ENCODE results near the gene PTGR3. TPM values are rescaled to one million over a fixed set of nuclear protein-coding genes. Genes with fewer than 3 reads are reported as not detected.
A peak's percentile ranks its signal among the peaks of the same experiment; 100 is the strongest.

Gene PTGR3
- total and polyA plus RNA-seq, 2 experiments from 2014 or later, result 24.4 to 25.7 TPM

DNA sequence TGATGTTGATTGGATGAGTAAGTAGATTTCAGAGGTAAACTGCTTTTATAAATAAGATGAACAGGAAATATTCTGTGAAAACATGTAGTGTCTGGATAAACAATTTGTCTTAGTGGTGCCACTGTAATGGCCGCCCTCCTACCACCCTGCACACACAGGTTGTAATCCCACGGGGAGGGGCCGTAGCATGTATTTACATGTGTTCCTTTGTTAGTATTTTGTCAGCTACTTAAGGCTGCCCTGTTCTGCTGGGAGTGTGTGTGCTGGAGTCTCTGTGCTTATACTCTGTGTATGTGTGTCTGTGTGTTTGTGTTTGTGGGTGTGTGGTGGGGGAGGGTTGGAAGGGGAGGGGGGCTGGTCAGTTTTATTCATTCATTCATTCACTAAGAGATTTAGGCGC lies 6.7 kb upstream of the PTGR3 start:
- H3K9me2 ChIP-seq (replicated peaks; ENCODE audit: insufficient read depth), result no peaks in the 10 kb centered on the region
- H2AFZ ChIP-seq, result no peak overlapping the region
- H3K27me3 ChIP-seq, result no peaks in the 10 kb centered on the region
- H3K4me3 ChIP-seq, result no peak overlapping the region
- H3K27ac ChIP-seq, result peak overlapping the region; percentile 86
- no peaks in the 10 kb centered on the region for H3K9me3 ChIP-seq (ENCODE audit: low read depth)
- H3K4me2 ChIP-seq, result peak overlapping the region; percentile 84
- no peaks in the 10 kb centered on the region for H3K36me3 ChIP-seq (replicated peaks; ENCODE audit: insufficient read depth, low read depth)
- DNase-seq (ENCODE audit: low spot score), result no peak
- TF ChIP-seq EZH2phosphoT487 (IDR thresholded peaks at IDR 0.05; ENCODE audit: low read depth, severe bottlenecking, unreplicated experiment), result no peak
- peaks cover 70% of the 10 kb centered on the region for H3K4me1 ChIP-seq (ENCODE audit: insufficient read depth)
- WGBS (ENCODE audit: low lambda C conversion rate, missing lambda C conversion rate), result 72% methylated on average over 4 of the region's 4 CpGs
- H4K20me1 ChIP-seq (ENCODE audit: insufficient read depth, poor library complexity, severe bottlenecking), result no peaks in the 10 kb centered on the region
- peaks cover 94% of the 10 kb centered on the region for H3K79me2 ChIP-seq

DNA sequence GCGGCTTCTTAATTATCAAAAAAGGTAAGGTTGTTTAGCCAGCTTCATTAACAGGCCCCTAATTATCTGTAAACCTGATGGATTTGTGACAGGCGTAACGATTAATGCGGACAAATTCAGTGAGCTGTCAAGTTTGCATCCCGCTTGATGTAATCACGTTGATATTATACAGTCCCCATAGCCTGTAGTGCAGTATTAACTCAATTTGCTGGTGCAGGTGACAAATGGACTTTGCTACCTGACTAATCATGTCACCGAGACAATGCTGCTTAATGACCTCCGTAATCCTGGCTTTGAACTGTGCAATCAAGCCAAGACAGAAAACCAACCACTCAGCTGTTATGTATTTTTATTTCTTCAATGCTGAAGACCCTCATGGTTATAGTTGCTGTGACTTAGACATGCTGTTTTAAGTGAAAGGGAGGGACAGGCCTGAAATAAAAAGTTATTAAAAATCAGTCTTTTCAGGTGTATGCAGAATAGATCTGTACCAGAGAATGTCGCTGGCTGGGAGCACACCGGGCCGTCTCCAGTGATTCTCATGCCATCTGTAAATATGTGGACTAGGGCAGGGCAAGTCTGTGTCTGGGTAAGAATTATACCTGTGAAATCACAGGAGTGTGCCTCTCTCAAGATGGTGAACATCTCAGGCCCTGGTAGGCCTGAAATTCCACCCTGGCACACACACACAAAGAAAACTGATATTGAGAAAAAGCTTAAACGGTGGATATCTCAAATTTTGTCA lies 6.0 kb upstream of the PTGR3 start:
- H3K4me2 ChIP-seq, result peak overlapping the region; percentile 84
- peaks cover 86% of the 10 kb centered on the region for H3K79me2 ChIP-seq
- no peaks in the 10 kb centered on the region for H3K9me3 ChIP-seq (ENCODE audit: low read depth)
- no peak overlapping the region for H3K4me3 ChIP-seq
- no peaks in the 10 kb centered on the region for H3K27me3 ChIP-seq
- WGBS (ENCODE audit: low lambda C conversion rate, missing lambda C conversion rate), result 63% methylated on average over 12 of the region's 12 CpGs
- no peaks in the 10 kb centered on the region for H3K9me2 ChIP-seq (replicated peaks; ENCODE audit: insufficient read depth)
- DNase-seq (ENCODE audit: low spot score), result peak; percentile 60
- H4K20me1 ChIP-seq (ENCODE audit: insufficient read depth, poor library complexity, severe bottlenecking), result no peaks in the 10 kb centered on the region
- H3K36me3 ChIP-seq (replicated peaks; ENCODE audit: insufficient read depth, low read depth), result no peaks in the 10 kb centered on the region
- H3K4me1 ChIP-seq (ENCODE audit: insufficient read depth), result peaks cover 67% of the 10 kb centered on the region
- no peak overlapping the region for H2AFZ ChIP-seq
- TF ChIP-seq EZH2 (IDR thresholded peaks at IDR 0.05; ENCODE audit: borderline replicate concordance) (no peak), EZH2phosphoT487 (IDR thresholded peaks at IDR 0.05; ENCODE audit: low read depth, severe bottlenecking, unreplicated experiment) (no peak), CTCF (IDR thresholded peaks at IDR 0.05; ENCODE audit: poor library complexity) (no peak)
- peak overlapping the region; percentile 86 for H3K27ac ChIP-seq

DNA sequence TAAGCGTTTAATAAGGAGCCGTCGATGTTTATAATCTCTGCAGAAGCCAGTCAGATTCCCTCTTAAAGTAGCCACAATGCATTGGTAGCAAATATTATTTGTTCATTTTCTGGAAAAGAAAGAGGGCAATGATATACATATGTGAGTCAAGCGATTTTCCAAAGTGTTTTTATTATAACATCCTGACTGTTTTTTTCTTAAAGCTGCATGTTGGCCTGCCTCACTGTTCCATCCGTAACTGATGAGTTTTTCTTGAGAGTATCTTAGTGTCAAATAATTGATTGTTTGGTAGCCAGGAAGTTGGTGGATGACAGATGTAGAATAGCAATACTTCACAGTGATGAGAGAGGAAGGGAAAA lies 5.4 kb upstream of the PTGR3 start:
- no peak overlapping the region for H2AFZ ChIP-seq
- H3K4me3 ChIP-seq, result no peak overlapping the region
- no peaks in the 10 kb centered on the region for H3K36me3 ChIP-seq (replicated peaks; ENCODE audit: insufficient read depth, low read depth)
- H3K27ac ChIP-seq, result peak overlapping the region; percentile 86
- H3K9me2 ChIP-seq (replicated peaks; ENCODE audit: insufficient read depth), result no peaks in the 10 kb centered on the region
- no peak for TF ChIP-seq CTCF (IDR thresholded peaks at IDR 0.05; ENCODE audit: poor library complexity)
- TF ChIP-seq EZH2phosphoT487 (IDR thresholded peaks at IDR 0.05; ENCODE audit: low read depth, severe bottlenecking, unreplicated experiment), result no peak
- no peak for TF ChIP-seq EZH2 (IDR thresholded peaks at IDR 0.05; ENCODE audit: borderline replicate concordance)
- no peaks in the 10 kb centered on the region for H3K27me3 ChIP-seq
- WGBS (ENCODE audit: low lambda C conversion rate, missing lambda C conversion rate), result 56% methylated on average over 5 of the region's 5 CpGs
- H3K9me3 ChIP-seq (ENCODE audit: low read depth), result no peaks in the 10 kb centered on the region
- no peaks in the 10 kb centered on the region for H4K20me1 ChIP-seq (ENCODE audit: insufficient read depth, poor library complexity, severe bottlenecking)
- H3K4me2 ChIP-seq, result peak overlapping the region; percentile 84
- DNase-seq (ENCODE audit: low spot score), result no peak
- H3K4me1 ChIP-seq (ENCODE audit: insufficient read depth), result peaks cover 62% of the 10 kb centered on the region
- H3K79me2 ChIP-seq, result peaks cover 80% of the 10 kb centered on the region

- Histone ChIP-seq H3K27me3 (no peaks in the 10 kb centered on the region), H3K4me2 (peak overlapping the region; percentile 84), H3K4me3 (no peak overlapping the region), H2AFZ (no peak overlapping the region), H3K9me3 (ENCODE audit: low read depth) (no peaks in the 10 kb centered on the region), H3K9me2 (replicated peaks; ENCODE audit: insufficient read depth) (no peaks in the 10 kb centered on the region), H3K27ac (peak overlapping the region; percentile 86), H3K36me3 (replicated peaks; ENCODE audit: insufficient read depth, low read depth) (no peaks in the 10 kb centered on the region), H4K20me1 (ENCODE audit: insufficient read depth, poor library complexity, severe bottlenecking) (no peaks in the 10 kb centered on the region), H3K79me2 (peaks cover 75% of the 10 kb centered on the region), H3K4me1 (ENCODE audit: insufficient read depth) (peaks cover 57% of the 10 kb centered on the region)
- 46% methylated on average over 5 of the region's 5 CpGs for WGBS (ENCODE audit: low lambda C conversion rate, missing lambda C conversion rate)
- DNase-seq (ENCODE audit: low spot score), result no peak
- TF ChIP-seq CTCF (IDR thresholded peaks at IDR 0.05; ENCODE audit: poor library complexity) (no peak), EZH2phosphoT487 (IDR thresholded peaks at IDR 0.05; ENCODE audit: low read depth, severe bottlenecking, unreplicated experiment) (no peak), EZH2 (IDR thresholded peaks at IDR 0.05; ENCODE audit: borderline replicate concordance) (no peak)
These were observed 4.8 kb upstream of the PTGR3 start for GRCh38 chr18:75213611-75214331.

Data from hepatocyte (in vitro differentiated cells).